Activated naive CD4-positive, alpha-beta T cell treated with anti-CD3 and anti-CD28 coated beads, Interleukin-2, amount 10 ng/mL, durations not matched to agents 7 days and 5 days (primary cell): ENCODE data around the gene ZNF669.

Experiments used
- CTCF ChIA-PET: fragments of 350-600 bp; sonication (Branson Sonifier 250); formaldehyde crosslinking; loops from one replicate; lab custom pipeline; 2021; ENCODE audit warnings: antibody characterized with exemption; lab: Charles Lee
- DNase-seq: peaks from one replicate; pipeline ENCODE4 v3.0.0-alpha.2; 2020
- H3K27ac Mint-ChIP-seq: one replicate; pipeline ENCODE4 v1.8.0; 2021; ENCODE audit warnings: mild to moderate bottlenecking, moderate library complexity, mixed read lengths
- H3K27me3 Mint-ChIP-seq: one replicate; pipeline ENCODE4 v1.8.0; 2021; ENCODE audit warnings: mild to moderate bottlenecking, mixed read lengths
- H3K36me3 Mint-ChIP-seq: one replicate; pipeline ENCODE4 v1.8.0; 2021; ENCODE audit warnings: mixed read lengths
- H3K4me1 Mint-ChIP-seq: one replicate; pipeline ENCODE4 v1.8.0; 2021; ENCODE audit warnings: mixed read lengths
- H3K4me3 Mint-ChIP-seq: one replicate; pipeline ENCODE4 v1.8.0; 2021; ENCODE audit warnings: mild to moderate bottlenecking, moderate library complexity, mixed read lengths
- H3K9me3 Mint-ChIP-seq: one replicate; pipeline ENCODE4 v1.8.0; 2021; ENCODE audit warnings: mixed read lengths

ZNF669 gene

GRCh38 chr1:247064304-247064703 lies 39.9 kb downstream of the ZNF669 start:
- Mint-ChIP-seq H3K27me3 (no peaks in the 10 kb centered on the region), H3K27ac (no peak overlapping the region), H3K4me3 (no peak overlapping the region), H3K9me3 (peaks cover 59% of the 10 kb centered on the region), H3K36me3 (peaks cover 2% of the 10 kb centered on the region), H3K4me1 (no peaks in the 10 kb centered on the region)
- CTCF ChIA-PET, result no interaction called here
- DNase-seq, result no peak

- Mint-ChIP-seq H3K36me3 (peaks cover 7% of the 10 kb centered on the region), H3K27me3 (no peaks in the 10 kb centered on the region), H3K27ac (no peak overlapping the region), H3K4me3 (no peak overlapping the region), H3K4me1 (no peaks in the 10 kb centered on the region), H3K9me3 (peaks cover 63% of the 10 kb centered on the region)
- no peak for DNase-seq
- CTCF ChIA-PET, result no interaction called here
Observed at GRCh38 chr1:247060771-247061170, 43.4 kb downstream of the ZNF669 start.

GRCh38 chr1:247056071-247056470 lies 48.1 kb downstream of the ZNF669 start:
- DNase-seq, result no peak
- Mint-ChIP-seq H3K27me3 (no peaks in the 10 kb centered on the region), H3K27ac (no peak overlapping the region), H3K4me3 (no peak overlapping the region), H3K36me3 (peaks cover 17% of the 10 kb centered on the region), H3K4me1 (peaks cover 9% of the 10 kb centered on the region), H3K9me3 (peaks cover 66% of the 10 kb centered on the region)
- CTCF ChIA-PET, result no interaction called here

- no peak overlapping the region for H3K27ac Mint-ChIP-seq
- H3K36me3 Mint-ChIP-seq, result peaks cover 17% of the 10 kb centered on the region
Observed at GRCh38 chr1:247054992-247055415, 49.2 kb downstream of the ZNF669 start.

More at GRCh38 chr1:247054992-247055415, 49.2 kb downstream of the ZNF669 start:
- H3K4me3 Mint-ChIP-seq, result no peak overlapping the region
- peaks cover 70% of the 10 kb centered on the region for H3K9me3 Mint-ChIP-seq
- no peaks in the 10 kb centered on the region for H3K27me3 Mint-ChIP-seq
- no peak for DNase-seq
- CTCF ChIA-PET, result no interaction called here
- peaks cover 9% of the 10 kb centered on the region for H3K4me1 Mint-ChIP-seq
